Osteocyte (in vitro differentiated cells): ENCODE data around the gene SLC22A17. TPM values are rescaled to one million over a fixed set of nuclear protein-coding genes. Genes with fewer than 3 reads are reported as not detected.

ENCODE experiments used
- DNase-seq: peaks from one replicate; pipeline ENCODE4 v3.0.0; 2021; ENCODE audit warnings: mixed read lengths; ENCODE audit not compliant: unreplicated experiment; ENCODE audit errors: extremely low spot score
- H3K27ac Mint-ChIP-seq: one replicate; pipeline ENCODE4 v1.8.0; 2021; ENCODE audit warnings: mild to moderate bottlenecking, mixed read lengths; ENCODE audit not compliant: unreplicated experiment
- H3K27me3 Mint-ChIP-seq: one replicate; pipeline ENCODE4 v1.8.0; 2021; ENCODE audit warnings: mixed read lengths; ENCODE audit not compliant: unreplicated experiment
- H3K36me3 Mint-ChIP-seq: one replicate; pipeline ENCODE4 v1.8.0; 2021; ENCODE audit warnings: mixed read lengths; ENCODE audit not compliant: unreplicated experiment
- H3K4me1 Mint-ChIP-seq: one replicate; pipeline ENCODE4 v1.8.0; 2021; ENCODE audit warnings: mixed read lengths; ENCODE audit not compliant: unreplicated experiment
- H3K4me3 Mint-ChIP-seq: one replicate; pipeline ENCODE4 v1.8.0; 2021; ENCODE audit warnings: mild to moderate bottlenecking, moderate library complexity, mixed read lengths; ENCODE audit not compliant: unreplicated experiment
- H3K9me3 Mint-ChIP-seq: one replicate; pipeline ENCODE4 v1.8.0; 2021; ENCODE audit warnings: mixed read lengths; ENCODE audit not compliant: unreplicated experiment
- microRNA-seq: library from miRNA; unstranded; fragments of <30 nt; microRNA quantifications from one replicate; pipeline ENCODE4 v1.1.0, GENCODE V29; 2020; ENCODE audit not compliant: unreplicated experiment
- total RNA-seq: library from RNA; stranded (reverse); gene quantifications from 2 replicates; pipeline ENCODE4 v1.2.1, GENCODE V29; 2021
- TF ChIP-seq, protein P1 (sequence below): fragments of 200-600 bp; sonication (generic); IDR thresholded peaks from 2 replicates; pipeline ENCODE4 v1.5.0; 2021; ENCODE audit warnings: antibody characterized with exemption, mild to moderate bottlenecking, moderate library complexity

The SLC22A17 gene
- total RNA-seq, 1 donor from 2014 or later = 42.7 TPM

DNA sequence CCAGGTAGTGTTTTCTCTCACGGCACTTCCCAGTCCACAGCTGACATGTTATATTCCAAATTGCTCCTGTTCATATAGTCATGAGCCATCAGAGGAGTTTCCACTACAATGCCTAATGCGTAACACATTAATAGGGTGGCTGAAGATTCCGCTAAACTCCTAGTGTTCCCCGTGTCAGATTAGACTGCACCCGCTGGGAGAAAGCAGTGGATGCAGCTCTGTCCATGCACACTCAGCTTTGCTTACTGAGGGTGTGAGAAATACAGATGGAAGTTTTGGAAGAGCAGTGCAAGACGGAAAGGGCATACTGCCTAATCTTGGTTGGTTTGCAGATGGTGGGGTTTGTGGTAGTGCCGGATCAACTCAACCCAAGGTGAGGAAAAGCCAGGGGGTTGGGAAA is 55.6 kb downstream of the SLC22A17 start:
- H3K36me3 Mint-ChIP-seq = no peaks in the 10 kb centered on the region
- DNase-seq = no peak
- no peaks in the 10 kb centered on the region for H3K9me3 Mint-ChIP-seq
- H3K27ac Mint-ChIP-seq = no peak overlapping the region
- peaks cover 10% of the 10 kb centered on the region for H3K27me3 Mint-ChIP-seq
- H3K4me3 Mint-ChIP-seq = no peak overlapping the region
- TF ChIP-seq, protein P1, sequence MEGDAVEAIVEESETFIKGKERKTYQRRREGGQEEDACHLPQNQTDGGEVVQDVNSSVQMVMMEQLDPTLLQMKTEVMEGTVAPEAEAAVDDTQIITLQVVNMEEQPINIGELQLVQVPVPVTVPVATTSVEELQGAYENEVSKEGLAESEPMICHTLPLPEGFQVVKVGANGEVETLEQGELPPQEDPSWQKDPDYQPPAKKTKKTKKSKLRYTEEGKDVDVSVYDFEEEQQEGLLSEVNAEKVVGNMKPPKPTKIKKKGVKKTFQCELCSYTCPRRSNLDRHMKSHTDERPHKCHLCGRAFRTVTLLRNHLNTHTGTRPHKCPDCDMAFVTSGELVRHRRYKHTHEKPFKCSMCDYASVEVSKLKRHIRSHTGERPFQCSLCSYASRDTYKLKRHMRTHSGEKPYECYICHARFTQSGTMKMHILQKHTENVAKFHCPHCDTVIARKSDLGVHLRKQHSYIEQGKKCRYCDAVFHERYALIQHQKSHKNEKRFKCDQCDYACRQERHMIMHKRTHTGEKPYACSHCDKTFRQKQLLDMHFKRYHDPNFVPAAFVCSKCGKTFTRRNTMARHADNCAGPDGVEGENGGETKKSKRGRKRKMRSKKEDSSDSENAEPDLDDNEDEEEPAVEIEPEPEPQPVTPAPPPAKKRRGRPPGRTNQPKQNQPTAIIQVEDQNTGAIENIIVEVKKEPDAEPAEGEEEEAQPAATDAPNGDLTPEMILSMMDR = no peak
- peaks cover 19% of the 10 kb centered on the region for H3K4me1 Mint-ChIP-seq

Small RNA genes within 50 kb of the gene (microRNA-seq; reads per million reads assigned to microRNA genes)
- not detected for gene MIR208A

Other genes with a start within 250 kb of the SLC22A17 start
- not detected in 2 replicates for gene CIROP, start 247.9 kb downstream of the SLC22A17 start, total RNA-seq
- gene CEBPE, start 233.6 kb downstream of the SLC22A17 start, total RNA-seq = not detected in 2 replicates
- 0.52 and 0.75 TPM in 2 replicates for gene SLC7A8, start 169.2 kb downstream of the SLC22A17 start, total RNA-seq
- gene RNF212B, start 115.0 kb downstream of the SLC22A17 start, total RNA-seq = not detected in 2 replicates
- gene HOMEZ, start 66.8 kb downstream of the SLC22A17 start, total RNA-seq = 6.9 and 8.4 TPM in 2 replicates
- gene PPP1R3E, start 50.0 kb downstream of the SLC22A17 start, total RNA-seq = 15.3 and 19.2 TPM in 2 replicates
- gene BCL2L2, start 46.1 kb downstream of the SLC22A17 start, total RNA-seq = 21.6 and 27.9 TPM in 2 replicates
- gene PABPN1, start 31.4 kb downstream of the SLC22A17 start, total RNA-seq = 175 and 183 TPM in 2 replicates
- 30.5 and 31.9 TPM in 2 replicates for gene EFS, start 12.3 kb upstream of the SLC22A17 start, total RNA-seq
- gene IL25, start 19.9 kb upstream of the SLC22A17 start, total RNA-seq = not detected in 2 replicates
- gene CMTM5, start 24.2 kb upstream of the SLC22A17 start, total RNA-seq = not detected in 2 replicates
- not detected in 2 replicates for gene MYH6, start 55.4 kb upstream of the SLC22A17 start, total RNA-seq
- gene MYH7, start 82.8 kb upstream of the SLC22A17 start, total RNA-seq = not detected in 2 replicates
- gene NGDN, start 116.8 kb upstream of the SLC22A17 start, total RNA-seq = 32.3 and 34.6 TPM in 2 replicates
- gene ZFHX2, start 198.9 kb upstream of the SLC22A17 start, total RNA-seq = 3.8 and 5.7 TPM in 2 replicates
- 22.3 and 25.7 TPM in 2 replicates for gene THTPA, start 203.4 kb upstream of the SLC22A17 start, total RNA-seq
- gene AP1G2, start 214.9 kb upstream of the SLC22A17 start, total RNA-seq = 27.5 and 32.6 TPM in 2 replicates
- not detected in 2 replicates for gene JPH4, start 225.9 kb upstream of the SLC22A17 start, total RNA-seq